ENCODE results near the gene OSMR. TPM values are rescaled to one million over a fixed set of nuclear protein-coding genes. Genes with fewer than 3 reads are reported as not detected.

OSMR gene
- total RNA-seq, 1 experiment from 2014 or later = 1.6 TPM

GRCh38 chr5:38872826-38873225 is 27.0 kb downstream of the OSMR start:
- no peak overlapping the region for H3K4ac ChIP-seq (ENCODE audit: low read depth, low read length)
- H3K36me3 Mint-ChIP-seq (ENCODE audit: insufficient read depth in 1 of 3, low read depth in 3 of 3) = peaks cover 0 to 7% (median 6%) of the 10 kb centered on the region in 3 experiments; a peak in 2 of 7 replicates
- no peak overlapping the region for H4K91ac ChIP-seq (ENCODE audit: insufficient read length, low read depth, low read length)
- no peak overlapping the region for H4K5ac ChIP-seq (ENCODE audit: insufficient read length, low read depth, low read length)
- no peaks in the 10 kb centered on the region for H4K20me1 ChIP-seq (ENCODE audit: control insufficient read depth, insufficient read depth, insufficient read length)
- H3K4me1 Mint-ChIP-seq = peaks cover 10% of the 10 kb centered on the region in 2 experiments
- no peak overlapping the region for H3K27ac ChIP-seq (ENCODE audit: insufficient read length, low read depth, low read length)
- no peaks in the 10 kb centered on the region for H3K23me2 ChIP-seq (ENCODE audit: insufficient read length, low read depth, low read length, poor library complexity, severe bottlenecking)
- no peak overlapping the region for H2BK20ac ChIP-seq (ENCODE audit: low read depth, low read length, poor library complexity, severe bottlenecking)
- no peak overlapping the region for H3K4me3 Mint-ChIP-seq
- no peaks in the 10 kb centered on the region for H3K27me3 Mint-ChIP-seq (ENCODE audit: low read depth)
- no peak for TF ChIP-seq CTCF (conservative IDR thresholded peaks at IDR 0.05)
- no peak overlapping the region for H3K18ac ChIP-seq (ENCODE audit: insufficient read length, low read depth, low read length)
- no peak overlapping the region for H2BK120ac ChIP-seq (ENCODE audit: low read depth, low read length, poor library complexity, severe bottlenecking)
- no peak overlapping the region for H2BK12ac ChIP-seq (ENCODE audit: insufficient read length, low read depth, low read length)
- no peak overlapping the region for H2AFZ ChIP-seq (ENCODE audit: low read length)
- H3K4me1 ChIP-seq (ENCODE audit: insufficient read depth, low read length) = no peaks in the 10 kb centered on the region; the same call in 1 of the 2 replicates
- no CpG with 5 or more reads among the region's 1 CpG for WGBS (ENCODE audit: extremely low coverage, insufficient read length, low lambda C conversion rate)
- H2AK5ac ChIP-seq (ENCODE audit: insufficient read length, low read length) = no peak overlapping the region
- no peak overlapping the region for H3K56ac ChIP-seq (ENCODE audit: insufficient read length, low read depth, low read length)
- no peak overlapping the region for H3K27ac Mint-ChIP-seq
- H3K14ac ChIP-seq (ENCODE audit: insufficient read depth, low read length) = no peak overlapping the region
- no peak overlapping the region for H2BK15ac ChIP-seq (ENCODE audit: low read depth, low read length)
- no peak overlapping the region for H4K8ac ChIP-seq (replicated peaks; ENCODE audit: insufficient read length, low read depth, low read length)
- H3K9me3 ChIP-seq (ENCODE audit: control insufficient read depth, low read depth, low read length) = no peaks in the 10 kb centered on the region
- no peaks in the 10 kb centered on the region for H3K79me1 ChIP-seq (ENCODE audit: insufficient read depth, low read depth, low read length, poor library complexity, severe bottlenecking)
- H3K9me3 Mint-ChIP-seq = peaks cover 5 to 7% of the 10 kb centered on the region in 2 experiments; a peak in 3 of 5 replicates
- no peak for DNase-seq
- H3K4me2 ChIP-seq (ENCODE audit: insufficient read depth, insufficient read length, low read length) = no peak overlapping the region
- H3T11ph ChIP-seq (ENCODE audit: low read length) = no peak overlapping the region
- no peaks in the 10 kb centered on the region for H3K27me3 ChIP-seq (ENCODE audit: insufficient read depth, low read length)
- H3K23ac ChIP-seq (ENCODE audit: insufficient read length, low read depth, low read length) = no peak overlapping the region
- no peak overlapping the region for H3K9ac ChIP-seq (ENCODE audit: extremely low read depth, insufficient read length, low read length)
- no peak overlapping the region for H2BK5ac ChIP-seq (ENCODE audit: insufficient read length, low read length)
- no peaks in the 10 kb centered on the region for H3K79me2 ChIP-seq (ENCODE audit: insufficient read depth, low read length)

All from H9 (cell line).